Endometrial microvascular endothelial cells (primary cell): ENCODE results near the gene TRIM17. TPM values are rescaled to one million over a fixed set of nuclear protein-coding genes. Genes with fewer than 3 reads are reported as not detected.

Experiments used
- in situ Hi-C: cut with HindIII; loops from 2 replicates; pipeline ENCODE4 v1.10.0; 2017; ENCODE audit warnings: low sequenced_read_pairs, low pct_unique_long_range_greater_than_20kb; ENCODE audit errors: inconsistent ontology term
- total RNA-seq: library from RNA; depleted of rRNA; stranded (reverse); fragments of >200 nt; gene quantifications from one replicate; pipeline ENCODE4 v1.2.3, GENCODE V29; 2015; ENCODE audit errors: inconsistent ontology term

The TRIM17 gene
- total RNA-seq, 1 donor from 2014 or later = not detected

- in situ Hi-C loops = no loop called here
These were observed 52.5 kb downstream of the TRIM17 start for GRCh38 chr1:228364068-228364705.

GRCh38 chr1:228363686-228364067, 53.0 kb downstream of the TRIM17 start:
- in situ Hi-C loops = no loop called here

GRCh38 chr1:228362884-228363450, 53.7 kb downstream of the TRIM17 start:
- in situ Hi-C loops = no loop called here

GRCh38 chr1:228362141-228362883, 54.3 kb downstream of the TRIM17 start:
- in situ Hi-C loops = no loop called here

- in situ Hi-C loops = no loop called here
These were observed 55.1 kb downstream of the TRIM17 start for GRCh38 chr1:228361314-228362140.

GRCh38 chr1:228360533-228361313, 55.9 kb downstream of the TRIM17 start:
- in situ Hi-C loops = no loop called here

- in situ Hi-C loops = no loop called here
These were observed 56.8 kb downstream of the TRIM17 start for GRCh38 chr1:228359613-228360532.

GRCh38 chr1:228358764-228359612, 57.7 kb downstream of the TRIM17 start:
- in situ Hi-C loops = no loop called here

GRCh38 chr1:228358039-228358763, 58.5 kb downstream of the TRIM17 start:
- in situ Hi-C loops = no loop called here

Other genes starting within 250 kb of the TRIM17 start
- gene OBSCN, start 208.8 kb downstream of the TRIM17 start, total RNA-seq = 0.37 TPM
- 14.0 TPM for gene TRIM11, start 10.0 kb downstream of the TRIM17 start, total RNA-seq
- 28.7 TPM for gene RNF187, start 70.5 kb upstream of the TRIM17 start, total RNA-seq